ENCODE measurements around the gene GPX2. TPM values are rescaled to one million over a fixed set of nuclear protein-coding genes. Genes with fewer than 3 reads are reported as not detected.

Gene GPX2
- total and polyA plus RNA-seq, 2 of the 8 experiments (the other 6 are each of a cell fraction or from before 2014, with no cell fraction given): 0.30 to 0.89 TPM

DNA sequence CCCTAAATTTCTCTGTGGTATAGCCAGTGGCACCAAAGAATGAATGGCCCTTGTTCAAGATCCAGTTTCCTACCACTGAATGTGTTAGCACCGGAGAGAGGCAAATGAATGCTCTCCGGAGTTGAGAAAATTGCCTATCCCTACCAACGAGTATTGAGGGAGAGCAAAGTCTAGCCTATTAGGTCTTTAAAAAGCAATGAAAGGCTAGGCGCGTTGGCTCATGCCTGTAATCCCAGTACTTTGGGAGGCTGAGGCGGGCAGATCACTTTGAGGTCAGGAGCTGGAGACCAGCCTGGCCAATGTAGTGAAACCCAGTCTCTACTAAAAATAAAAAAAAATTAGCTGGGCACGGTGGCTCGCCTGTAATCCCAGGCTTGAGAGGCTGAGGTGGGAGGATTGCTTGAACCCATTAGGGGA is 30.5 kb upstream of the GPX2 start (continued):
- TF ChIP-seq, protein P1, sequence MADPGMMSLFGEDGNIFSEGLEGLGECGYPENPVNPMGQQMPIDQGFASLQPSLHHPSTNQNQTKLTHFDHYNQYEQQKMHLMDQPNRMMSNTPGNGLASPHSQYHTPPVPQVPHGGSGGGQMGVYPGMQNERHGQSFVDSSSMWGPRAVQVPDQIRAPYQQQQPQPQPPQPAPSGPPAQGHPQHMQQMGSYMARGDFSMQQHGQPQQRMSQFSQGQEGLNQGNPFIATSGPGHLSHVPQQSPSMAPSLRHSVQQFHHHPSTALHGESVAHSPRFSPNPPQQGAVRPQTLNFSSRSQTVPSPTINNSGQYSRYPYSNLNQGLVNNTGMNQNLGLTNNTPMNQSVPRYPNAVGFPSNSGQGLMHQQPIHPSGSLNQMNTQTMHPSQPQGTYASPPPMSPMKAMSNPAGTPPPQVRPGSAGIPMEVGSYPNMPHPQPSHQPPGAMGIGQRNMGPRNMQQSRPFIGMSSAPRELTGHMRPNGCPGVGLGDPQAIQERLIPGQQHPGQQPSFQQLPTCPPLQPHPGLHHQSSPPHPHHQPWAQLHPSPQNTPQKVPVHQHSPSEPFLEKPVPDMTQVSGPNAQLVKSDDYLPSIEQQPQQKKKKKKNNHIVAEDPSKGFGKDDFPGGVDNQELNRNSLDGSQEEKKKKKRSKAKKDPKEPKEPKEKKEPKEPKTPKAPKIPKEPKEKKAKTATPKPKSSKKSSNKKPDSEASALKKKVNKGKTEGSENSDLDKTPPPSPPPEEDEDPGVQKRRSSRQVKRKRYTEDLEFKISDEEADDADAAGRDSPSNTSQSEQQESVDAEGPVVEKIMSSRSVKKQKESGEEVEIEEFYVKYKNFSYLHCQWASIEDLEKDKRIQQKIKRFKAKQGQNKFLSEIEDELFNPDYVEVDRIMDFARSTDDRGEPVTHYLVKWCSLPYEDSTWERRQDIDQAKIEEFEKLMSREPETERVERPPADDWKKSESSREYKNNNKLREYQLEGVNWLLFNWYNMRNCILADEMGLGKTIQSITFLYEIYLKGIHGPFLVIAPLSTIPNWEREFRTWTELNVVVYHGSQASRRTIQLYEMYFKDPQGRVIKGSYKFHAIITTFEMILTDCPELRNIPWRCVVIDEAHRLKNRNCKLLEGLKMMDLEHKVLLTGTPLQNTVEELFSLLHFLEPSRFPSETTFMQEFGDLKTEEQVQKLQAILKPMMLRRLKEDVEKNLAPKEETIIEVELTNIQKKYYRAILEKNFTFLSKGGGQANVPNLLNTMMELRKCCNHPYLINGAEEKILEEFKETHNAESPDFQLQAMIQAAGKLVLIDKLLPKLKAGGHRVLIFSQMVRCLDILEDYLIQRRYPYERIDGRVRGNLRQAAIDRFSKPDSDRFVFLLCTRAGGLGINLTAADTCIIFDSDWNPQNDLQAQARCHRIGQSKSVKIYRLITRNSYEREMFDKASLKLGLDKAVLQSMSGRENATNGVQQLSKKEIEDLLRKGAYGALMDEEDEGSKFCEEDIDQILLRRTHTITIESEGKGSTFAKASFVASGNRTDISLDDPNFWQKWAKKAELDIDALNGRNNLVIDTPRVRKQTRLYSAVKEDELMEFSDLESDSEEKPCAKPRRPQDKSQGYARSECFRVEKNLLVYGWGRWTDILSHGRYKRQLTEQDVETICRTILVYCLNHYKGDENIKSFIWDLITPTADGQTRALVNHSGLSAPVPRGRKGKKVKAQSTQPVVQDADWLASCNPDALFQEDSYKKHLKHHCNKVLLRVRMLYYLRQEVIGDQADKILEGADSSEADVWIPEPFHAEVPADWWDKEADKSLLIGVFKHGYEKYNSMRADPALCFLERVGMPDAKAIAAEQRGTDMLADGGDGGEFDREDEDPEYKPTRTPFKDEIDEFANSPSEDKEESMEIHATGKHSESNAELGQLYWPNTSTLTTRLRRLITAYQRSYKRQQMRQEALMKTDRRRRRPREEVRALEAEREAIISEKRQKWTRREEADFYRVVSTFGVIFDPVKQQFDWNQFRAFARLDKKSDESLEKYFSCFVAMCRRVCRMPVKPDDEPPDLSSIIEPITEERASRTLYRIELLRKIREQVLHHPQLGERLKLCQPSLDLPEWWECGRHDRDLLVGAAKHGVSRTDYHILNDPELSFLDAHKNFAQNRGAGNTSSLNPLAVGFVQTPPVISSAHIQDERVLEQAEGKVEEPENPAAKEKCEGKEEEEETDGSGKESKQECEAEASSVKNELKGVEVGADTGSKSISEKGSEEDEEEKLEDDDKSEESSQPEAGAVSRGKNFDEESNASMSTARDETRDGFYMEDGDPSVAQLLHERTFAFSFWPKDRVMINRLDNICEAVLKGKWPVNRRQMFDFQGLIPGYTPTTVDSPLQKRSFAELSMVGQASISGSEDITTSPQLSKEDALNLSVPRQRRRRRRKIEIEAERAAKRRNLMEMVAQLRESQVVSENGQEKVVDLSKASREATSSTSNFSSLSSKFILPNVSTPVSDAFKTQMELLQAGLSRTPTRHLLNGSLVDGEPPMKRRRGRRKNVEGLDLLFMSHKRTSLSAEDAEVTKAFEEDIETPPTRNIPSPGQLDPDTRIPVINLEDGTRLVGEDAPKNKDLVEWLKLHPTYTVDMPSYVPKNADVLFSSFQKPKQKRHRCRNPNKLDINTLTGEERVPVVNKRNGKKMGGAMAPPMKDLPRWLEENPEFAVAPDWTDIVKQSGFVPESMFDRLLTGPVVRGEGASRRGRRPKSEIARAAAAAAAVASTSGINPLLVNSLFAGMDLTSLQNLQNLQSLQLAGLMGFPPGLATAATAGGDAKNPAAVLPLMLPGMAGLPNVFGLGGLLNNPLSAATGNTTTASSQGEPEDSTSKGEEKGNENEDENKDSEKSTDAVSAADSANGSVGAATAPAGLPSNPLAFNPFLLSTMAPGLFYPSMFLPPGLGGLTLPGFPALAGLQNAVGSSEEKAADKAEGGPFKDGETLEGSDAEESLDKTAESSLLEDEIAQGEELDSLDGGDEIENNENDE (IDR thresholded peaks at IDR 0.05; ENCODE audit: insufficient replicate concordance, low read length): no peak
- TF ChIP-seq RAD21 (IDR thresholded peaks at IDR 0.05 in 1 of 2, conservative IDR thresholded peaks at IDR 0.05 in 1 of 2; ENCODE audit: low read depth in 2 of 2, low read length in 2 of 2): no peak
